HG03558 (cell line): Measurements from ENCODE around the gene MCFD2.

ENCODE experiments used
- ATAC-seq: cut with Tn5 transposase; IDR thresholded peaks from one replicate; pipeline ENCODE4 v1.9.1; 2021; ENCODE audit warnings: moderate number of reproducible peaks; ENCODE audit not compliant: unreplicated experiment; ENCODE audit errors: extremely low read depth

Gene MCFD2

DNA sequence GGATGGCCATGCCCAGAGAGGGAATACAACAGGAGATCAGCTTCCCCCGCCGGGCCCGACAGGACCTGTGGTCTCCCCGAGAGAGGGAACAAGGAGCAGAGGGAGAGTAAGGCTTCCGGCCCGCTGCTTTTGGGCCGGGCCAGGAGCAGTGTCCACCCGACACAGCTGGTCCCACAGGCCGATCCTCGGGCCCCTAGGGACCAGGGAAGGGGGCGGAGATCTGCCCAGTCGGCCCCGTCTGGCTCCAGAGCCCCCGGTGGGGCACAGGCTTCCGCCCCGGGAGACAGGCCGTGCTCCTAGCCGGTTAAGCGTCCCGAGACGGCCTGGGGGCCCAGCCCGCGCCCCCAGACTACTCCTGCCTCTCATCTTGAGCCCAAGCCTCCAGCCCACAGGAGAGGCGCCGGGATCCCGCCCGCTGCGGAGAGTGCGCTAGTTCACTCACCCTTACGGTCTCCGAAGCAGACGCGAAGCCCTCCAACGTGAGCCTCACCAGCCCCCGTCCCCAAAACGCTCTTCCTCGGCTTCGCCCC lies at the start of gene MCFD2:
MCFD2 (minus strand) TSS at position 526 of the 530 bp plus-strand sequence. CDS start 6,635 bp downstream, outside the sequence.
- peak; percentile 5 for ATAC-seq

DNA sequence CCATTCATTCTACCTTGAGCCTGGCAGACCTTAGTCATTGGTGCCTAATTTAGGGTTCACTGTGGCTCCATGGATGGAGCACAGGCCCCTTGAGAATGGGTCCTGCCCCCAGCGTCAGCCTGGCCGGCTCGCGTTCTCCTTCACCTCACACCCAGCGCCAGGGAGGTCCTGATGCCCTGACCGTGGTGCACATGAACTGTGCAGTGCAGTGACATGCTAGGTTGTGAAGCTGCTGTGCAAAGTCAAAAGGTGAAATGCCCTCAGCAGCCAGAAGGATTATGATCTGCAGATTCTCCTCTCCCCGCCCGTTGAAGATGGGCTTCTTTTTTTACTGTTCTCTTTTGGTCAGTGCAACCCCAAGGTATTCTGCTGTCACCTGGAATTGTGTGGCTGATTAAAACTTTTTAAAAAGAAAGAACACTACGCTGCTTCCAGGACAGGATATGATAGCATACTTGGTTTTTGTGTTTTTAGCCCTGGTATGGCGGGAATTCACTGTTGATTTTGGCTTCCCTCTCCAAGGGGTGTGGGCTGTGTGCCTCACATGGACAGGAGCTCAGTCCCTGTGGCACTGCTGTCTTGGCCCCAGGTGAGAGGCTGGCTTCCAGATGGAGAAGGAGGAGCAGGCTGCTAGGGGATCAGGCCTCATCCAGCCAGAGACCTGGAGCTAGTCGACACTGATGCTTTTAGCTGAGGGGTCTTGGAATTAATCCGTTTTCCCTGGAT lies 49.4 kb upstream of the MCFD2 start:
- no peak for ATAC-seq

DNA sequence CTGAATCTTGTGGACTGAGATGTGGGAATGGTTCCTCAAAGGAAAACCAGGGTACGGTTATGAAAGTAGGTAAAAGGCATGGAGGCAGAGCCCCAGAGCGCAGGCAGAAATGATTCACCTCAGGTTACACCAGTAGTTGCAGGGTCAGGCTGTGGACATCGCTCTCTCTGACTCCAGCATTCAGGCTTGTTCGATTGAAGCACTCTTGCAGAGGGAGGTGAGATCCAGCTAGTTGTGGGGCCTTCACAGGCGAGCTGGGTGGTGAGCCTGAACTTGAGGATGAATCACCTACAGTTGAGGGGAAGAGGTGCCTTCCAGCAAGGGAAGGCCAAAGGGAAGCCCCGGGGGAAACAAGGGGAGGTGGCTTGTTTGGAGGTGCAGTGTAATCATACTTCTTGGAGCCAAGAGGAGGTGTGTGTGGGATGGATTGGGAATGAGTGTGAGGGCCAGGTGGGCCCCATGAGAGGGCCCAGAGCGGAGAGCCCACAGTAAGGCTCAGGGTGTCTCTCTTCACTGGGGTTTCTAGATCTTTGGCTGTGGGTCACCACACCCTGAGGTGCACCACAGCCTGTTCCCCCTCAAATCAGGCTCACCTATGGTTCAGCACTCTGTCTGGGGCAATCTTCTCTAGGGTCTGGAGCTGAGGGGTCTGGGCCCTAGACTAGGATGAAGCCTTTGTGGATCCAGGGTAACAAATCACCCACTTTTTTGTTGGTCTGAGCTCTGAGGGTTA lies 48.5 kb upstream of the MCFD2 start:
- ATAC-seq: no peak

DNA sequence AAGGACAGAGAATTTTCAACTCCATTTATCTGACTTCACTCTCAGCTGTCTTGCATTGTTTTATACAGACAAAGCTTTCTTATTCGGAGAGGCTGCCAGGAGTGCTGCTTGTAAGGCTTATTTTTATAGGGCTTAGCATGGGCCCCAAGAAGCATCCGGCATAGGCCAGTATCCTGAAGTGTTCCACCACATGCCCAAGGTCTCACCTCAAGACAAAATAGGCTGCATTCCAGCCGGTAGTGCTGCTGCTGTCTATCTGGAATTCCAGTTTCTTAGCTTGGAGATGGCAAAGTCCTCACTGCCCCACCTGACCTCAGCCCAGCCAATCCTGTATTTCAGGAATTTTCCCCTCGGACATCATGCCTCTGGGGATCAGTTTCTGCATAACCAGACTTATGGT lies 47.6 kb upstream of the MCFD2 start:
- no peak for ATAC-seq

DNA sequence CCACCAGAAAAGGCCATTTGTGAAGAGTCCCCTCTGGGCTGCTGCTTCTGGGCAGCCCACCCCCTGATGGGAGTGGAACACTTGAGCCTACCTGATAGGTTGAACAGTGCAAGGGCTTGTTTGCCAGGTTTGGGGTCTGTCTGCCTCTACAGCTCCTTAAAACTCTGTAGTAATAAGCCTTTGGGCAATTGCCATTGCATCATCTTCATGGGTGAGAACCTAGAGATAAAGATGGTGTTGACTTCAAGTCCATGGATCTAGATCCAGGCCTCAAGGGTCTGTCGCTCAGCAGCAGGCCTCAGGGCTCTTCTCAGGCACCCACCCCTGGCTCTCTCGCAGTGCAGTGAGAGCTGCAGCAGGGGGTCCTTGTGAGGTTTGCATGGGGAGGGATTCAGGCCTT lies 47.1 kb upstream of the MCFD2 start:
- ATAC-seq: no peak

DNA sequence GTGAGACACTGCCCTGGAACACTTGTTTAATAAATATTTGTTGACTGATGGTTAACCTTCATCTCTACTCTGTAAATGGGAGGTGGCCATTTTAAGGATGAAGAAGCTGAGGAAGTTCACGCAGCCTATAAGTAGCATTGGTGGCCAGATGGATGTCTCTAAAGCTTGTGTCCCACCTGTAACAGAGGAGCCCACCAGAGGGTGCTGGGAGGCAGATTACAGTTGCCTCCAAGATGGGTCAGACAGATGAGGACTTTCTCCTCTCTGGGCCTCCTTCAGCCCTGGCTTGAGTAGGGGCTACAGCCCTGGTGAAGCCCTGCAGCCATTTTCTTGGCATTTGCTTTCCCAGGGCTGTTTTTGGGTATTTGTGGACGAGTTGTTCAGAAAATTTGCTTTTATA lies 45.0 kb upstream of the MCFD2 start:
- no peak for ATAC-seq

DNA sequence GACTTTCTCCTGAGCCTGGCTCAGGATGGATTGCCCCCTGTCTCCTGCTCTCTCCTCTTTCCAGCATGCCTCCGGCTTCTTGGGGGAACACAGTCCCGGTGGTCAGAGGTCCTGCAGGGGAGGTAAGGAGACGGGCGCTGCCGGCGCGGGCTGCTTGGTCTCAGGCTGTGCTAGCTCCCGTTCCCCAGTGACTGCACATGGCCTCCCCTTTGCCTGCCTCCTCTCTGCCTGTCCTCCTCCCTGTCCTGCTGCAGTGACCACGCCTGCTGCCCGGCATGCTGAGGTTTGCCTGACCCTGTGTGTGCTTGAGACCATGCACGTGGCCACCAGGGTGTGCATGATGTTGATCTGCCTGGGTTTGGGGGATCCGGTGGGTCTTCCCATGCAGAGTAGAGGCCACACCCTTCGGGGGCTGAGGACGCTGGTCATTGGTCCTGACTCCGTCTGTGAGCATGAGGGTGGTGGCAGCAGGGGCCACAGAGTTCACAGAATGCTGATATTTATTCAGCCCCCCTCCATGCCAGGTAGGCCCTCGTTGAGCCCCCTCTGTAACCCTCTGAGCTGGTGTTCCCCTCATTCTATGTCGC lies 42.9 kb upstream of the MCFD2 start:
- ATAC-seq: no peak

DNA sequence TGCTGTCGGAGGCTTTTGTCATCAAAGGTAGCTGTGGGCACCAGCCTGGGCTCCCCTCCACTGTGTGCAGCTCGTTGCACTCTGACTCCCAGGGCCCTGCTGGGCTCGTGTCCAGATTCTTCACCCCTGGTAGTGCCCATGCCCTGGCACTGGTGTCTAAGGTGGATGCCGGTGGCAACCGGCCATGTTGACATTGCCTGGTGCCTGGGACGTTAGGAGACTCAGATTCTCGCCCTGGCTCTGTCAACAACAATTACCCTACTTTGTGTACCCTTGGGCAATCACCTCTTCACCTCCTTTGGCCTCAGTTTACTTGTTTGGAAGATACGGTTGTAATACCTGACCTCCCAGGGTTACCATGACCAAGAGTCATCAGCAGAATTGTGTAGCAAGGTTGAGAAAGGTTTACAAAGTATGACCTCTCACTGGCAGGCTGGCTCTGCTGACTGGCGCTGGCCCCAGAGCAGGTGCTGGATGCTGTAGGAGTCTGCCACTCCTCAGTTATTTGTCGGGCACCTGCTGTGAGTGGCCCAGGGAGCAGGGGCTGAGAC lies 41.5 kb upstream of the MCFD2 start:
- ATAC-seq: no peak

DNA sequence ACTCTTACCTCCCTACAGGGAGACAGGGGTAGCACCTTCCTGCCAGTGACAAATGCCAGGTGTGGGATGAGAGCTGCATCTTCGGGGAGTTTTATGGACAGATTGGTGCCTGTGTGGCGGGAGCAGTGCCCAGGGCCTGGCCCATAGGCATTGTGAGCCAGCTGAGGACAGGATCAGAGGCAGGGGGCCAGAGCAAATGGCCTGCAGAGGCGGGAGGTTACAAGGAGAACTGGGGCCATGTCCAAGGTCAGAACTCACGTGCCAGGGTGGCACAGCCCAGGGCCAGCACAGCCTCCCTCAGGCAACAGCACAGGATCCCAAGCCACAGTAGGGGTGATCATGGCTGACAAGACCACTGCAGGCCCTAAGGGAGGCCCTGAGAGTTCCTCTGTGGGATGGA lies 40.2 kb upstream of the MCFD2 start:
- ATAC-seq: no peak

DNA sequence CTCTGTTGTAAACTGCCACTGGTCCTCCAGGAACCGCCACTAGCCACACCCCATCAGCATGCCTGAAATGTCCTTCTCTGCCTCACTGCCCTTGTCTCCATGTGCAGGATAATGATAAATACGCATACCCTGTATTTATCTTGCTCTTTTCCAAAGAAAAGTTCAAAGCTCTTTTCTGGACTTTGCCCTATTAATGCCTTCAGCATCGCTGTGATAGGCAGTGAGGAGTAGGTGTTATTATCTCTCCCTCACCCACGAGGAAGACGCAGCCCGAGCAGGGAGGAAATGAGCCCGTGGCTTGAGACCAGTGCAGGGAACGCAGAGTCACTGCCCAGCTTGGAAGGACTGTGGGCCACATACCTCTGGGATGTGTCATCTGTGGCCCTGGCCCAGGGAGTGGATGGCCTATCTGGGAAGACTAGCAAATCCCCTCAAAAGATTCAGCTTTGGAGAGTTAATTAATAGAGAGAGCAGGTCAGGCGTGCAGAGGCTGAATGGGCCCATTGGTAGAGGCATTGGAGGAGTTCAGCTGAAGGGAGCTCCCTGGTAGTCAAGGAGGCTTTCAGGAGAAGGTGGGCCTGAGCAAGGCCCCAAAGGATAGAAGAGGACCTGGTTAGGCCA lies 39.5 kb upstream of the MCFD2 start:
- no peak for ATAC-seq

DNA sequence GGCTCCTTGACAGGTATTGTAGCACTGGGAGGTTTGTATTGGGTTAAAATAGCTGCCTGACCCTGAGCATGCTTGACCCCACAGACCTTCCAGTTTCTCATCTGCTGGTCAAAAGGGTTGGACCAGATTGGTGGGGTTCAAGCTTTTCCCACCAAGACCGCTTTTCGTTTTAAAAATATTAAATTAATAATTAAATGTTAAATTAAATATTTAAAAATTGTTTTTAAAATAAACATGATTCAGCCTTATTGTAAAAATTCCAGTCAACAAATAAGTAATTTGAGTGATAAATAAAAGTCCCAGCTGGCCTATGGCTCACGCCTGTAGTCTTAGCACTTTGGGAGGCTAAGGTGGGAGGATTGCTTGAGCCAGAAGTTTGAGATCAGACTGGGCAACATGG lies 36.6 kb upstream of the MCFD2 start:
- no peak for ATAC-seq

DNA sequence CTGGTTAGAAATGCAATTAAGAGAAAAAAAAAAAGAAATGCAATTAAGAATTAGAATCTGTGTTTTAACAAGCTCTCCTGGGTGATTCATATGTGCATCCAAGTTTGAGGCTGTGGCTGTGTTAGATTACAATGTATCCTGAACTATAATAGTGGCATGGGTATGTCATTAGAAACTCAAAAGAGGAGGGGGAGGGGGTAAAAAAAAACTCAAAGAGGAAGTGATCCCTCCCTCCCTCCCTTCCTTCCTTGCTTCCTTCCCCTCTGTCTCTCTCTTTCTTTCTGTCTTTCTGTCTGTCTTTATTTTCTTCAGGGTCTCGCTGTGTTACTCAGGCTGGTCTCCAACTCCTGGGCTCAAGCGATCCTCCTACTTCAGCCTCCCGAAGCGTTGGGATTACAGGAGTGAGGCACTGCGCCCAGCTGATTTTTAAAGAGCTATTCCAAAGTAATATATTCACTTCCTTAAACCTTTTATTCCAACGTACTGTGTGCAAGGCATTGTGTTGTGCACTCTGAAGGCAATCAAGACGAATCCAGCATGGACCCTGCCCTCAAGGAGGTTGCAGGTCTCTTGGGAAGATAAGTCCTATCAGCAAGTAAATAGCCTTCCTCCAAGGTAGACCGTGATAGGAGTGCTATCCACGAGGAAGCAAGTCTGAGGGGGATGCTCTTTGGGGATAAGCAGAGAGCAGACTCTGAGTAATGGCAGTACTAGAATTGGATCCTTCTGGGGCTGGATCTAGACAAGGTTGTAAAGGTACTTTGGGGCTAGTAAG lies 35.9 kb upstream of the MCFD2 start:
- no peak for ATAC-seq

DNA sequence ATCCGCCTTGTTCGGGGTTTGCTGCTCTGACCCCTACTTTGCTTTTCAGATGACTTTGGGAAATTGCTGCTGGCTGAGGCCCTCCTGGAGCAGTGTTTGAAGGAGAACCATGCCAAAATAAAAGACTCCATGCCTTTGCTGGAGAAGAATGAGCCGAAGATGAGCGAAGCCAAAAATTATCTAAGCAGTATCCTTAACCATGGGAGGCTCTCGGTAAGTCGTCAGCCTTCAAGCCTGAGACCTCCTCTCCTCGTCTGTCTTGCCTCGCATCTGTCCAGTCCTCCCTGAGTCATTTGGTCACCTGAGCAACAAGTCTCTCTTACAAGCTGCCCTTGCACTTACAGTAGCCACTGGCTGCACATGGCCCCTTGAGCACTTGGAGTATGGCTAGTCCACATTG lies 34.7 kb upstream of the MCFD2 start:
- no peak for ATAC-seq

DNA sequence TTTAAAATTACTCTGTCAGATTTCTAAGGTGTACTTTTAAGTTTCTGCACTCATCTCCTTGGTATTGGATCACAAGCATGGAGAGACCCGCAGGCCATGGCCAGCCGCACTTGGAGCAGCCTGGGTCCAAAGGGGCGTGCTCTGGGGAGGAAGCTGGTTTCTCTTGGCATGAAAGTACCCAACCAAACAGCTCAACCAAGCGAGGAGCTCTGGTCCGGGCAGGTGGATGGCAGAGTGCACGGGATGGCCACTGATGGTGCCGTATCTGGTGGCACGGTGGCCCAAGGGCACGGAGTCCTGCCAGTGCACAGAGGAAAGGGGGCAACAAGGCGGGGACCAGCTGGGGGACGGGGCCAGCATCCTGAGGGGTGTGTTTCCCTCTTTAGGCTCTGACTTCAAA lies 32.2 kb upstream of the MCFD2 start:
- no peak for ATAC-seq

DNA sequence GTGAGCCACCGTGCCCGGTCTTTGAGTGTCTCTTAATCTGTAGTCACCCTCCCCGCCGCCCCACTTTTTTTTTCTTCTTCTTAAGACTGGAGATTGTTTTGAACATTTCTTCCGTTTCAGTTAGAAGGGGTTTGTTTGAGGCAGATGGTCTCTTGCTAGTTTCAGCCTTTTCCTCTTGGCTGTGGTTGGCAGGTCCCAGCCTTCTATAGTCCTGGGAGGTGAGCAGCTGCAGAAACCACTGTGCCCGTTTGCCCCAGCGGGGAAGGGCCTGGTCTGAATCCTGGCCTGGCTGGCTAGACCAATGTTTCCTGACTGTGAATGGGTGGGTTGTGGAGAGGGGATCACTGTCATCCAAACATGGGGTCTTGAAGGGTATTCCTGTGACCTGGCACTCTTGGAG lies 30.1 kb upstream of the MCFD2 start:
- ATAC-seq: no peak

DNA sequence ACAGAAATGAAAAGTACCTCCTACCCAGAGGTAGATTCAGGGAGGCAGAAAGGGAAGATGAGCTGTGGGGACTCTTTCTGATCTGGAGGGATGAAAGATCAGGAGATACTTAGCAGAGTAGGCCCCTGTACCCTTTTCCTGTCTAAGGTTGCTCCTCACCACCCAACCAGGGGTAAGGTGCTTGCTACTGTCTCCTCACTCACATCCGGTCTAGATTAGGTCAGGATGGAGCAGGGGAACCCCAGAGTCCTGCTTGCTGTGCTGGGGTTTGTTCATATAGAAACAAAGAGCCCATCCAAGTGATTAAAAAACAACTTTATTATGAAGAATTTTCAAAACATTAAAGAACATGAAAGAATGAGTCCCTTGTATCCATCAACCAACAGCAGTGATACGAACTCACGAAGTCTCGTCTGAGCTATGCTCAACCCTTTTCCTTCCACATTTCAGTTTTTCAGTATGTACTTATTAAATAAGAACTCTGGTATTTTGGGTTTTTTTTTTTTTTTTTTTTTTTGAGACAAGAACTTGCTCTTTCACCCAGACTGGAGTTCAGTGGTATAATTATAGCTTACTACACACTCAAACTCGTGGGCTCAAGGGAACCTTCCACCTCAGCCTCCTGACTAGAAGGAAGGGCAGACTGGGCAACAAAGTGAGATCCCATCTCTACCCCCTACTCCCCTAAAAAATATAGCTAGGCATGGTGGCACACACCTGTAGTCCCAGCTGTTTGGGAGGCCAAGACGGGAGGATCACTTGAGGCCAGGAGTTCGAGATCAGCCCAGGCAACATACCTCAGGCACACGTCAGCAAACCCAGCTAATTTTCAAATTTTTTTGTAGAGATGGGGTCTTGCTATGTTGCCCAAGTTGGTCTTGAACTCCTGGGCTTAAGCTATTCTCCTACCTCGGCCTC lies 28.5 kb upstream of the MCFD2 start:
- ATAC-seq: no peak

DNA sequence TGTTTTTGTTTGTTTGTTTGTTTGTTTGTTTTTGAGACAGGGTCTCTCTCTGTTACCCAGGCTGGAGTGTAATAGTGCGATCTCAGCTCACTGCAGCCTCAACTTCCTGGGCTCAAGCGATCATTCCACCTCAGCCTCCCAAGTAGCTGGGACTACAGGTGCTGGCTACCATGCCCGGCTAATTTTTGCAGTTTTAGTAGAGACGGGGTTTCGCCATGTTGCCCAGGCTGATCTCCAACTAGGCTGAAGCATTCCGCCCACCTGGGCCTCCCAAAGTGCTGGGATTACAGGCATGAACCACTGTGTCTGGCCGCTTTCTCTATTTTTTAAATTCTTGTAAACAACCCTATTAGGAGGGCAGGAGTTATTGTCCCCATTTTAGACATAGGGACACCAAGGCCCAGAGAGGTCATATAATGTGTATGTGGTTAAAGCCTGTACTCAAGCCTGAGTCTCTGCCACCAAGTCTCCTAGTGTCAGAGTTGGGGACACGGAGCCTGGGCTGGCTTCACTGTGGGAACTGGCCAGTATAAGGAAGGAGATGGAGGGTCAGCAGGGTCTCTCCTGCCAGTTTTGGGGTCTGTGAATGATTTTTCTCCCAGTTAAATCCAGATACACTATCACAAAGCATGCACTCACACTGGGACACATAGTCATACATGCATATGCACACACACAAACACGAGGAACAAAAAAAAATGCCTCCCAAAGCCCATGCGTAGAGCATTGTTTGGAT lies 27.5 kb upstream of the MCFD2 start:
- ATAC-seq: no peak

DNA sequence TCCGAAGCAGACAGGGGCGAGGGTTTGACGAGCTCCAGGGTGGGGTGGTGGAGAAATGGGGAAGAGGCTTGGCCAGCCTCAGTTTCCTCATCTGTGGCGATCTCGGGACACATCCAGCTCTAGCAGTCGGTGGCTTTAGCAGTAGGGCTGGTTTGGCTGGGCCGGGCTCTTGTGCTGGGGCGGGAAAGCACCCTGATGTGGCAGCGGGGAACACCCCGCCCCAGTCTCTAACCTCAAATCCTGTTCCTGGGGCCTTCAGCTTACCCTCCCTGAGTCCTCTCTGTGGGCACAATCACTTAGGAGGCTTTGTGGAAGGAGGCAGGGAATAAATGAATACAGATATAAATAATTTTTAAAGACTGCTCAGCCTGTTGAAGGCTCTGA lies 26.5 kb upstream of the MCFD2 start:
- ATAC-seq: no peak
